ENCODE data around the gene NUDC. TPM values are rescaled to one million over a fixed set of nuclear protein-coding genes. Genes with fewer than 3 reads are reported as not detected.

NUDC gene
- total RNA-seq, 2 experiments from 2014 or later = 85.1 to 91.2 TPM

- ChIA-PET POLR2A (no interaction called here), CTCF (interaction anchor here (1.2 kb wide), 1 partner anchor 41 kb away, joined by 3 read pairs; no protein-coding TSS in a partner anchor)
- no peak for DNase-seq
- Mint-ChIP-seq H3K36me3 (ENCODE audit: low read depth) (peaks cover 2% of the 10 kb centered on the region), H3K27me3 (ENCODE audit: low read depth) (peaks cover 41% of the 10 kb centered on the region), H3K9me3 (ENCODE audit: insufficient read depth) (no peaks in the 10 kb centered on the region), H3K4me3 (no peak overlapping the region), H3K4me1 (ENCODE audit: low read depth) (peaks cover 11% of the 10 kb centered on the region), H3K27ac (no peak overlapping the region)
- ATAC-seq = no peak
Measured at GRCh38 chr1:26957306-26957705, 35.8 kb downstream of the NUDC start.

GRCh38 chr1:26959270-26959669, 37.7 kb downstream of the NUDC start:
- ATAC-seq (no peak), DNase-seq (no peak)
- ChIA-PET CTCF (no interaction called here), POLR2A (no interaction called here)
- no peak overlapping the region for H3K4me3 Mint-ChIP-seq
- H3K4me1 Mint-ChIP-seq (ENCODE audit: low read depth) = peaks cover 11% of the 10 kb centered on the region
- peaks cover 2% of the 10 kb centered on the region for H3K36me3 Mint-ChIP-seq (ENCODE audit: low read depth)
- peaks cover 47% of the 10 kb centered on the region for H3K27me3 Mint-ChIP-seq (ENCODE audit: low read depth)
- H3K27ac Mint-ChIP-seq = no peak overlapping the region
- H3K9me3 Mint-ChIP-seq (ENCODE audit: insufficient read depth) = no peaks in the 10 kb centered on the region

- CTCF ChIA-PET = interaction anchor here (0.9 kb wide), 1 partner anchor 9 kb away, joined by 3 read pairs; no protein-coding TSS in a partner anchor
- H3K4me3 Mint-ChIP-seq = peak within 1 kb of the TSS; percentile 44
- H3K4me1 Mint-ChIP-seq (ENCODE audit: low read depth) = peaks cover 11% of the 10 kb centered on the region
- no peaks in the 10 kb centered on the region for H3K9me3 Mint-ChIP-seq (ENCODE audit: insufficient read depth)
- DNase-seq = peak; percentile 43
- POLR2A ChIA-PET = no interaction called here
- ATAC-seq = peak; percentile 72
- H3K36me3 Mint-ChIP-seq (ENCODE audit: low read depth) = peaks cover 2% of the 10 kb centered on the region
- H3K27ac Mint-ChIP-seq = no peak within 1 kb of the TSS
- peaks cover 51% of the 10 kb centered on the region for H3K27me3 Mint-ChIP-seq (ENCODE audit: low read depth)
Measured at GRCh38 chr1:26959722-26960624, 38.4 kb downstream of the NUDC start, which contains the start of gene KDF1. Gene KDF1 (minus strand): TSS chr1:26960468. CDS start chr1:26952380, 8,088 bp downstream.

GRCh38 chr1:26960625-26960966, 39.1 kb downstream of the NUDC start:
- ATAC-seq = peak; percentile 12
- Mint-ChIP-seq H3K4me3 (peak overlapping the region; percentile 44), H3K36me3 (ENCODE audit: low read depth) (peaks cover 2% of the 10 kb centered on the region), H3K4me1 (ENCODE audit: low read depth) (peaks cover 11% of the 10 kb centered on the region), H3K9me3 (ENCODE audit: insufficient read depth) (no peaks in the 10 kb centered on the region), H3K27ac (no peak overlapping the region), H3K27me3 (ENCODE audit: low read depth) (peaks cover 48% of the 10 kb centered on the region)
- no peak for DNase-seq
- ChIA-PET CTCF (interaction anchor here (0.9 kb wide), 1 partner anchor 9 kb away, joined by 3 read pairs; no protein-coding TSS in a partner anchor), POLR2A (no interaction called here)

GRCh38 chr1:26961826-26962225, 40.3 kb downstream of the NUDC start:
- H3K4me3 Mint-ChIP-seq = no peak overlapping the region
- H3K27me3 Mint-ChIP-seq (ENCODE audit: low read depth) = peaks cover 52% of the 10 kb centered on the region
- CTCF ChIA-PET = interaction anchor here (1.0 kb wide), 1 partner anchor 34 kb away, joined by 3 read pairs; no protein-coding TSS in a partner anchor
- POLR2A ChIA-PET = no interaction called here
- DNase-seq = no peak
- peak; percentile 26 for ATAC-seq
- H3K36me3 Mint-ChIP-seq (ENCODE audit: low read depth) = peaks cover 2% of the 10 kb centered on the region
- peaks cover 11% of the 10 kb centered on the region for H3K4me1 Mint-ChIP-seq (ENCODE audit: low read depth)
- no peak overlapping the region for H3K27ac Mint-ChIP-seq
- H3K9me3 Mint-ChIP-seq (ENCODE audit: insufficient read depth) = no peaks in the 10 kb centered on the region

- Mint-ChIP-seq H3K27me3 (ENCODE audit: low read depth) (peaks cover 43% of the 10 kb centered on the region), H3K4me3 (no peak overlapping the region), H3K9me3 (ENCODE audit: insufficient read depth) (no peaks in the 10 kb centered on the region), H3K27ac (no peak overlapping the region), H3K36me3 (ENCODE audit: low read depth) (peaks cover 2% of the 10 kb centered on the region), H3K4me1 (ENCODE audit: low read depth) (peaks cover 7% of the 10 kb centered on the region)
- POLR2A ChIA-PET = no interaction called here
- ATAC-seq (no peak), DNase-seq (no peak)
- CTCF ChIA-PET = interaction anchor here (1.1 kb wide), 1 partner anchor 79 kb away, joined by 3 read pairs; no protein-coding TSS in a partner anchor
Measured at GRCh38 chr1:26965213-26965612, 43.7 kb downstream of the NUDC start.

GRCh38 chr1:26965628-26966027, 44.1 kb downstream of the NUDC start:
- Mint-ChIP-seq H3K36me3 (ENCODE audit: low read depth) (peaks cover under 1% of the 10 kb centered on the region), H3K9me3 (ENCODE audit: insufficient read depth) (no peaks in the 10 kb centered on the region), H3K27me3 (ENCODE audit: low read depth) (peaks cover 42% of the 10 kb centered on the region), H3K27ac (no peak overlapping the region), H3K4me1 (ENCODE audit: low read depth) (peaks cover 3% of the 10 kb centered on the region), H3K4me3 (no peak overlapping the region)
- ChIA-PET POLR2A (no interaction called here), CTCF (interaction anchor here (1.1 kb wide), 1 partner anchor 79 kb away, joined by 3 read pairs; no protein-coding TSS in a partner anchor)
- ATAC-seq = no peak
- DNase-seq = no peak

- Mint-ChIP-seq H3K27me3 (ENCODE audit: low read depth) (peaks cover 17% of the 10 kb centered on the region), H3K4me3 (no peak overlapping the region), H3K9me3 (ENCODE audit: insufficient read depth) (no peaks in the 10 kb centered on the region), H3K4me1 (ENCODE audit: low read depth) (peaks cover 13% of the 10 kb centered on the region), H3K36me3 (ENCODE audit: low read depth) (no peaks in the 10 kb centered on the region), H3K27ac (peak overlapping the region; percentile 37)
- ChIA-PET POLR2A (no interaction called here), CTCF (no interaction called here)
- ATAC-seq (no peak), DNase-seq (no peak)
Measured at GRCh38 chr1:26970810-26971209, 49.3 kb downstream of the NUDC start.

GRCh38 chr1:26971590-26971989, 50.0 kb downstream of the NUDC start:
- Mint-ChIP-seq H3K36me3 (ENCODE audit: low read depth) (no peaks in the 10 kb centered on the region), H3K27ac (no peak overlapping the region), H3K4me3 (no peak overlapping the region), H3K4me1 (ENCODE audit: low read depth) (peaks cover 13% of the 10 kb centered on the region), H3K9me3 (ENCODE audit: insufficient read depth) (no peaks in the 10 kb centered on the region), H3K27me3 (ENCODE audit: low read depth) (peaks cover 16% of the 10 kb centered on the region)
- ChIA-PET POLR2A (no interaction called here), CTCF (interaction anchor here (1.0 kb wide), 1 partner anchor 25 kb away, joined by 4 read pairs; no protein-coding TSS in a partner anchor)
- DNase-seq (no peak), ATAC-seq (no peak)

- peaks cover 13% of the 10 kb centered on the region for H3K4me1 Mint-ChIP-seq (ENCODE audit: low read depth)
- H3K36me3 Mint-ChIP-seq (ENCODE audit: low read depth) = no peaks in the 10 kb centered on the region
- no peak for ATAC-seq
- no peak overlapping the region for H3K4me3 Mint-ChIP-seq
- no peak for DNase-seq
- H3K27ac Mint-ChIP-seq = peak overlapping the region; percentile 46
- peaks cover 14% of the 10 kb centered on the region for H3K27me3 Mint-ChIP-seq (ENCODE audit: low read depth)
- no peaks in the 10 kb centered on the region for H3K9me3 Mint-ChIP-seq (ENCODE audit: insufficient read depth)
- CTCF ChIA-PET = interaction anchor here (1.0 kb wide), 1 partner anchor 24 kb away, joined by 4 read pairs; no protein-coding TSS in a partner anchor
- POLR2A ChIA-PET = no interaction called here
Measured at GRCh38 chr1:26972390-26972789, 50.8 kb downstream of the NUDC start.

- peak overlapping the region; percentile 46 for H3K27ac Mint-ChIP-seq
- no peaks in the 10 kb centered on the region for H3K36me3 Mint-ChIP-seq (ENCODE audit: low read depth)
- ChIA-PET POLR2A (no interaction called here), CTCF (interaction anchor here (1.0 kb wide), 1 partner anchor 24 kb away, joined by 4 read pairs; no protein-coding TSS in a partner anchor)
- DNase-seq (no peak), ATAC-seq (no peak)
- no peaks in the 10 kb centered on the region for H3K9me3 Mint-ChIP-seq (ENCODE audit: insufficient read depth)
- no peak overlapping the region for H3K4me3 Mint-ChIP-seq
- H3K27me3 Mint-ChIP-seq (ENCODE audit: low read depth) = peaks cover 14% of the 10 kb centered on the region
- H3K4me1 Mint-ChIP-seq (ENCODE audit: low read depth) = peaks cover 13% of the 10 kb centered on the region
Measured at GRCh38 chr1:26972821-26973220, 51.3 kb downstream of the NUDC start.
